ENCODE results near the gene TMEM52B.

GRCh38 chr12:10132850-10133370 is 45.9 kb upstream of the TMEM52B start:
- TF ChIP-seq CTCF (IDR thresholded peaks at IDR 0.05) (no peak), POLR2A (IDR thresholded peaks at IDR 0.05) (no peak)
